ENCODE data around the gene FLRT2.

Gene FLRT2

DNA sequence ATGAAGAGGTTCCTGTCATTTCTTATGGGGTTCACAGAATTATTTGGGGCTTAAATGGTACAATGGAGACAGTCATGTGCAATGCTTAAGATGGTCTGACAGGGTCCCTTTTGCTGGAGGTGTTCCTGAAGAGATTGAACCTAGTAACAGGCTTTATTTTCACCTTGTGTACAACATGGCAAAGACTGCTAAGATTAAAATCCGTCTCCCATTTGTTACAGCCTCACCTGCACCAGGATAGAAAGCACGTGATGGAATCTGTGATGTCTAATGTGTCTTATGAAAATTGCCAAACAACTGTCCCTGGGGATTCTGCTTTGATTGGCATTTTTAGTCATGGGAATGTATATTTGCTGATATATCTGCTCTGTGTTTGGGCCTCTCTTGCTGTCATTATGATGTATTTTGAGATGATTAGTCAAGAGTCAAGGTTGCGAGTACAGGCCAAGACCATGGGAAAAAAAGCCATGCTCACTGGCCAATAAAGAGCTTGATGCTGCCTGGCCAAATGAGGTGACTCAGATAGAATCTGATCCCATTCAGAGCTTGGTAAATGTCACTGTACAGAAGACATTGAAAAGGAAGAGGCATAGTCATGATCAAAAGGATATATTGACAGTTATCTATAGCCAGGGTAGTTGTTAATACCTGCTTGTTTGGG lies 96.1 kb downstream of the FLRT2 start:
- POLR2A ChIA-PET = no interaction called here
- CTCF ChIA-PET = no interaction called here
- TF ChIP-seq, protein P1, sequence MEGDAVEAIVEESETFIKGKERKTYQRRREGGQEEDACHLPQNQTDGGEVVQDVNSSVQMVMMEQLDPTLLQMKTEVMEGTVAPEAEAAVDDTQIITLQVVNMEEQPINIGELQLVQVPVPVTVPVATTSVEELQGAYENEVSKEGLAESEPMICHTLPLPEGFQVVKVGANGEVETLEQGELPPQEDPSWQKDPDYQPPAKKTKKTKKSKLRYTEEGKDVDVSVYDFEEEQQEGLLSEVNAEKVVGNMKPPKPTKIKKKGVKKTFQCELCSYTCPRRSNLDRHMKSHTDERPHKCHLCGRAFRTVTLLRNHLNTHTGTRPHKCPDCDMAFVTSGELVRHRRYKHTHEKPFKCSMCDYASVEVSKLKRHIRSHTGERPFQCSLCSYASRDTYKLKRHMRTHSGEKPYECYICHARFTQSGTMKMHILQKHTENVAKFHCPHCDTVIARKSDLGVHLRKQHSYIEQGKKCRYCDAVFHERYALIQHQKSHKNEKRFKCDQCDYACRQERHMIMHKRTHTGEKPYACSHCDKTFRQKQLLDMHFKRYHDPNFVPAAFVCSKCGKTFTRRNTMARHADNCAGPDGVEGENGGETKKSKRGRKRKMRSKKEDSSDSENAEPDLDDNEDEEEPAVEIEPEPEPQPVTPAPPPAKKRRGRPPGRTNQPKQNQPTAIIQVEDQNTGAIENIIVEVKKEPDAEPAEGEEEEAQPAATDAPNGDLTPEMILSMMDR (IDR thresholded peaks at IDR 0.05; ENCODE audit: insufficient read depth, low read length, missing control alignments) = no peak
- no peak for DNase-seq (ENCODE audit: low read depth, low spot score)
- H3K4me3 ChIP-seq (ENCODE audit: low read depth, low read length) = no peak overlapping the region

GRCh38 chr14:85634205-85634604 lies 104.3 kb downstream of the FLRT2 start:
- CTCF ChIA-PET = no interaction called here

GRCh38 chr14:85644211-85644610 lies 114.3 kb downstream of the FLRT2 start:
- TF ChIP-seq, protein P1 (IDR thresholded peaks at IDR 0.05; ENCODE audit: insufficient read depth, low read length, missing control alignments) = no peak
- DNase-seq (ENCODE audit: low read depth, low spot score) = no peak
- CTCF ChIA-PET = interaction anchor here (1.0 kb wide), 1 partner anchor 34 kb away, joined by 4 read pairs; no protein-coding TSS in a partner anchor
- POLR2A ChIA-PET = no interaction called here
- no peak overlapping the region for H3K4me3 ChIP-seq (ENCODE audit: low read depth, low read length)

More at GRCh38 chr14:85634205-85634604, 104.3 kb downstream of the FLRT2 start:
- POLR2A ChIA-PET = no interaction called here
- TF ChIP-seq, protein P1 (IDR thresholded peaks at IDR 0.05; ENCODE audit: insufficient read depth, low read length, missing control alignments) = no peak
- DNase-seq (ENCODE audit: low read depth, low spot score) = no peak
- H3K4me3 ChIP-seq (ENCODE audit: low read depth, low read length) = no peak overlapping the region

DNA sequence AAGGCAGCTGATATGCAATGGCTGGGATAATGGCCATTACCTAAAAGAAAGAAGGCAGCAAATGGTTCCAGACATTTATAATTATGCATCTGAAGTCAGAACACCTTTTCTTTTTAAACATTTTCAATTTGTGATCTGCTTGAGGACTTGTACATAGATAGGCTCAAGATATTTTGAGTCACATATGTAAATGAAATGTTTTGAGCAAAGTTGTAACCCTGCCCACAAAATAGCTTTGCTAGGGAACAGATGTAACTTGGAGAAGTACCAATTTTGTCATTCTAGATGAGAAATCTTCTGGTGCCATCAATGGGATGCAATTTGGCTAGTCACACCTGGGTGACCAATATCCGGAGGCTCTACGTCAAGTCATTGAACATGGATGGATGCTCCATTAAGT lies 123.1 kb downstream of the FLRT2 start:
- ChIA-PET POLR2A (no interaction called here), CTCF (no interaction called here)
- TF ChIP-seq, protein P1 (IDR thresholded peaks at IDR 0.05; ENCODE audit: insufficient read depth, low read length, missing control alignments) = no peak
- DNase-seq (ENCODE audit: low read depth, low spot score) = no peak
- no peak overlapping the region for H3K4me3 ChIP-seq (ENCODE audit: low read depth, low read length)

- ChIA-PET CTCF (no interaction called here), POLR2A (no interaction called here)
Measured at GRCh38 chr14:85660243-85660922, 130.4 kb downstream of the FLRT2 start.

DNA sequence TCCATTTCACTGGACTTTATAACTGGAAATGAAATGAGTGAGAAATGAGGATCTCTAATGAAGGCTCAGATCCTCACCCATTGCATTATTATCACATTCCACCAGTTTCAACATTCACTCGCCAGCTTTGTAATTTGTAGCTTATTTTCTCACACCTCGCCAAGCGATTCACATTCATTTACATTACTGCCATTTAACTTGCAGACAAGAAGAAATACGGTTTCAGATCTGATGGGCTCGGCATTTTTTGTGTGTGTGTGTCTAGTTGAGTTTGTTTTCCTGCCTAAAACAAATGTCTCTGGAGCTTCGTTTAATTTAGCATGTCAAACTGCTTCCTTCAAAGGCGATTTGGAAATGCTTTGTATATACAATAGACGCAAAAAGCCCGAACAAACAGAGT lies 132.2 kb downstream of the FLRT2 start:
- no peak overlapping the region for H3K4me3 ChIP-seq (ENCODE audit: low read depth, low read length)
- TF ChIP-seq, protein P1 (IDR thresholded peaks at IDR 0.05; ENCODE audit: insufficient read depth, low read length, missing control alignments) = no peak
- POLR2A ChIA-PET = no interaction called here
- no peak for DNase-seq (ENCODE audit: low read depth, low spot score)
- CTCF ChIA-PET = no interaction called here

More at GRCh38 chr14:85660243-85660922, 130.4 kb downstream of the FLRT2 start:
- TF ChIP-seq, protein P1 (IDR thresholded peaks at IDR 0.05; ENCODE audit: insufficient read depth, low read length, missing control alignments) = no peak
- H3K4me3 ChIP-seq (ENCODE audit: low read depth, low read length) = no peak overlapping the region
- DNase-seq (ENCODE audit: low read depth, low spot score) = no peak
